H1 (cell line): ENCODE measurements around the gene CRHR1. TPM values are rescaled to one million over a fixed set of nuclear protein-coding genes. Genes with fewer than 3 reads are reported as not detected.

ENCODE experiments used
- CTCF ChIA-PET: fragments of 300-600 bp; sonication (Branson Sonifier 250); formaldehyde crosslinking; loops from one replicate; lab custom pipeline; 2021; ENCODE audit not compliant: partially characterized antibody; lab: Charles Lee
- POLR2A ChIA-PET: fragments of 300-600 bp; sonication (Branson Sonifier 250); formaldehyde crosslinking; loops from one replicate; lab custom pipeline; 2021; ENCODE audit warnings: inconsistent platforms; ENCODE audit not compliant: partially characterized antibody; lab: Charles Lee
- DNase-seq, 2 experiments: peaks; one replicate each; pipeline versions ENCODE4 v3.0.0 to v3.0.0-alpha.2; 2010 to 2022; ENCODE audit warnings: low spot score in 2 of 2, low read depth in 1 of 2, mixed read lengths in 1 of 2
- FAIRE-seq: peaks from 2 replicates; lab custom pipeline; 2011; peaks lifted over from hg19 to GRCh38; lab: Jason Lieb, UNC
- H2AFZ ChIP-seq: 2 replicates; pipeline ENCODE4 v1.8.1; 2012; ENCODE audit warnings: low read length, inconsistent platforms
- H2AK5ac ChIP-seq: 2 replicates; pipeline ENCODE4 v1.6.1; 2013; ENCODE audit warnings: low read depth, low read length
- H2BK120ac ChIP-seq: replicated peaks from 2 replicates; pipeline ENCODE3; 2013; ENCODE audit warnings: low read depth, low read length, inconsistent platforms
- H2BK12ac ChIP-seq: 2 replicates; pipeline ENCODE4 v1.6.1; 2013; ENCODE audit warnings: low read depth, low read length
- H2BK15ac ChIP-seq: 2 replicates; pipeline ENCODE4 v1.6.1; 2013; ENCODE audit warnings: low read length
- H2BK20ac ChIP-seq: 2 replicates; pipeline ENCODE4 v1.6.1; 2013; ENCODE audit warnings: low read length
- H2BK5ac ChIP-seq: 2 replicates; pipeline ENCODE4 v1.6.1; 2013; ENCODE audit warnings: low read depth, low read length
- H3K14ac ChIP-seq: 2 replicates; pipeline ENCODE4 v1.6.1; 2013; ENCODE audit warnings: inconsistent platforms; ENCODE audit not compliant: insufficient read length
- H3K18ac ChIP-seq: 2 replicates; pipeline ENCODE4 v1.6.1; 2013; ENCODE audit warnings: low read length; ENCODE audit errors: extremely low read depth
- H3K23ac ChIP-seq: 2 replicates; pipeline ENCODE4 v1.6.1; 2013; ENCODE audit warnings: inconsistent platforms; ENCODE audit not compliant: insufficient read length
- H3K23me2 ChIP-seq: 2 replicates; pipeline ENCODE4 v1.6.1; 2013; ENCODE audit warnings: low read depth, low read length
- H3K27ac ChIP-seq: 2 replicates; pipeline ENCODE4 v1.6.1; 2011; ENCODE audit warnings: low read depth, low read length, inconsistent platforms
- H3K27me3 ChIP-seq, 4 experiments: replicated peaks in 1 of 4; 1 replicate in 1 of 4; 2 replicates in 3 of 4; pipeline versions ENCODE4 v1.6.1 to v1.8.1; 2011 to 2013; ENCODE audit warnings: low read length in 3 of 4, mild to moderate bottlenecking in 3 of 4, inconsistent platforms in 2 of 4, mixed read lengths in 2 of 4, moderate library complexity in 1 of 4; ENCODE audit not compliant: control insufficient read depth in 3 of 4, insufficient read depth in 3 of 4; ENCODE audit errors: extremely low read depth in 1 of 4
- H3K36me3 ChIP-seq, 4 experiments: 2 replicates each; pipeline versions ENCODE4 v1.6.1 to v1.8.1; 2011 to 2013; ENCODE audit warnings: mild to moderate bottlenecking in 4 of 4, low read length in 3 of 4, moderate library complexity in 2 of 4, control low read depth in 1 of 4, inconsistent platforms in 1 of 4; ENCODE audit not compliant: insufficient read depth in 4 of 4, control insufficient read depth in 2 of 4
- H3K4ac ChIP-seq: replicated peaks from 2 replicates; pipeline ENCODE3; 2013; ENCODE audit warnings: low read length, low read depth, mixed read lengths, inconsistent platforms; ENCODE audit not compliant: insufficient read length
- H3K4me1 ChIP-seq, 4 experiments: replicated peaks in 1 of 4; 1 replicate in 1 of 4; 2 replicates in 3 of 4; pipeline versions ENCODE4 v1.6.1 to v1.8.1; 2011 to 2013; ENCODE audit warnings: low read length in 3 of 4, inconsistent platforms in 2 of 4, mixed read lengths in 1 of 4; ENCODE audit not compliant: insufficient read depth in 4 of 4, control insufficient read depth in 3 of 4
- H3K4me2 ChIP-seq, 2 experiments: 2 replicates each; pipeline versions ENCODE4 v1.6.1 to v1.8.1; 2011 to 2013; ENCODE audit warnings: low read depth in 2 of 2, low read length in 2 of 2, control low read depth in 1 of 2, inconsistent platforms in 1 of 2, mild to moderate bottlenecking in 1 of 2; ENCODE audit not compliant: insufficient read depth in 1 of 2
- H3K4me3 ChIP-seq, 4 experiments: fragments of 200-600, 300-600 bp in 1 of 4; sonication (generic), shearing (Covaris generic), sonication (Bioruptor Twin) in 1 of 4; 2 replicates each; pipeline versions ENCODE4 v1.5.1 to v1.8.1; 2011 to 2016; ENCODE audit warnings: low read length in 4 of 4, low read depth in 3 of 4, control low read depth in 2 of 4, inconsistent platforms in 2 of 4, mild to moderate bottlenecking in 2 of 4, mixed read lengths in 1 of 4, moderate library complexity in 1 of 4; ENCODE audit not compliant: insufficient read depth in 2 of 4; ENCODE audit errors: extremely low read depth in 1 of 4
- H3K56ac ChIP-seq: replicated peaks from 2 replicates; pipeline ENCODE3; 2013; ENCODE audit warnings: low read depth, mild to moderate bottlenecking, mixed read lengths, low read length, inconsistent platforms; ENCODE audit not compliant: insufficient read length
- H3K79me1 ChIP-seq: 2 replicates; pipeline ENCODE4 v1.6.1; 2013; ENCODE audit warnings: low read depth, low read length, control low read depth
- H3K79me2 ChIP-seq, 2 experiments: 2 replicates each; pipeline versions ENCODE4 v1.6.1 to v1.8.1; 2012 to 2013; ENCODE audit warnings: low read length in 2 of 2, mild to moderate bottlenecking in 2 of 2, inconsistent platforms in 1 of 2; ENCODE audit not compliant: insufficient read depth in 2 of 2, control insufficient read depth in 1 of 2
- H3K9ac ChIP-seq, 4 experiments: replicated peaks in 1 of 4; 1 replicate in 1 of 4; 2 replicates in 3 of 4; pipeline versions ENCODE4 v1.6.1 to v1.8.1; 2011 to 2013; ENCODE audit warnings: low read depth in 3 of 4, low read length in 3 of 4, control low read depth in 2 of 4, mild to moderate bottlenecking in 2 of 4, moderate library complexity in 2 of 4, inconsistent platforms in 1 of 4; ENCODE audit errors: extremely low read depth in 1 of 4
- H3K9me3 ChIP-seq, 2 experiments: 2 replicates each; pipeline versions ENCODE4 v1.6.1 to v1.8.1; 2012 to 2013; ENCODE audit warnings: mild to moderate bottlenecking in 2 of 2, moderate library complexity in 2 of 2, control low read depth in 1 of 2, inconsistent platforms in 1 of 2, low read depth in 1 of 2, low read length in 1 of 2, mixed read lengths in 1 of 2; ENCODE audit not compliant: insufficient read depth in 2 of 2
- H4K20me1 ChIP-seq, 2 experiments: replicated peaks in 1 of 2; 2 replicates each; pipeline versions ENCODE3 to v1.8.1; 2011 to 2013; ENCODE audit warnings: inconsistent platforms in 2 of 2, low read length in 2 of 2, mild to moderate bottlenecking in 1 of 2; ENCODE audit not compliant: insufficient read depth in 2 of 2, control insufficient read depth in 1 of 2
- H4K5ac ChIP-seq: 2 replicates; pipeline ENCODE4 v1.6.1; 2013; ENCODE audit warnings: low read length, low read depth, mixed read lengths, inconsistent platforms; ENCODE audit not compliant: insufficient read length
- H4K8ac ChIP-seq: 2 replicates; pipeline ENCODE4 v1.8.0; 2013; ENCODE audit warnings: mild to moderate bottlenecking, moderate library complexity, low read length, inconsistent platforms; ENCODE audit not compliant: insufficient read depth; ENCODE audit errors: extremely low read depth
- H4K91ac ChIP-seq: replicated peaks from 2 replicates; pipeline ENCODE3; 2013; ENCODE audit warnings: low read length, mixed read lengths, inconsistent platforms; ENCODE audit not compliant: insufficient read length
- EZH2 ChIP-seq: fragments of 200-600 bp; sonication (generic); IDR thresholded peaks from 2 replicates; pipeline ENCODE4 v1.7.1; 2012; ENCODE audit warnings: low read depth, mild to moderate bottlenecking, moderate library complexity, low read length, inconsistent platforms; ENCODE audit not compliant: severe bottlenecking
- HDAC2 ChIP-seq, 2 experiments: fragments of 300-600 bp in 1 of 2; sonication (generic) in 1 of 2; IDR thresholded peaks; 2 replicates each; pipeline ENCODE4 v1.6.1; 2011 to 2012; ENCODE audit warnings: low read depth in 2 of 2, low read length in 2 of 2, mild to moderate bottlenecking in 2 of 2, moderate library complexity in 2 of 2, borderline replicate concordance in 1 of 2, inconsistent platforms in 1 of 2
- JUND ChIP-seq: IDR thresholded peaks from 2 replicates; pipeline ENCODE4 v1.6.1; 2011; ENCODE audit warnings: mild to moderate bottlenecking, improper control_type of control experiment, low read length
- KDM1A ChIP-seq: fragments of 200-600, 300-600 bp; sonication (generic); IDR thresholded peaks from 2 replicates; pipeline ENCODE4 v1.7.1; 2016; ENCODE audit warnings: mild to moderate bottlenecking, low read length, borderline replicate concordance
- KDM5A ChIP-seq: fragments of 200-600 bp; IDR thresholded peaks from 2 replicates; pipeline ENCODE4 v1.7.1; 2012; ENCODE audit warnings: mild to moderate bottlenecking, low read length, inconsistent platforms, mixed read lengths
- POU5F1 ChIP-seq: IDR thresholded peaks from 2 replicates; pipeline ENCODE4 v1.6.1; 2011; ENCODE audit warnings: low read depth, mild to moderate bottlenecking, low read length, moderate library complexity
- RAD21 ChIP-seq, 2 experiments: IDR thresholded peaks in 1 of 2; conservative IDR thresholded peaks in 1 of 2; 2 replicates each; pipeline ENCODE4 v1.6.1; 2011; ENCODE audit warnings: low read depth in 2 of 2, low read length in 2 of 2, improper control_type of control experiment in 1 of 2, inconsistent platforms in 1 of 2, mild to moderate bottlenecking in 1 of 2, moderate library complexity in 1 of 2
- TEAD4 ChIP-seq: IDR thresholded peaks from 2 replicates; pipeline ENCODE4 v1.6.1; 2012; ENCODE audit warnings: low read depth, low read length, inconsistent platforms, mixed read lengths
- WGBS, 2 experiments: shearing (Covaris generic) in 1 of 2; methylation state at CpG; one replicate each; pipeline versions ENCODE4 v1.1.6 to v1.1.7; 2013 to 2015; ENCODE audit warnings: low lambda C conversion rate in 2 of 2, mixed read lengths in 2 of 2, inconsistent platforms in 1 of 2, low coverage in 1 of 2, missing lambda C conversion rate in 1 of 2; ENCODE audit not compliant: insufficient replicate concordance in 2 of 2, insufficient coverage in 1 of 2, insufficient read length in 1 of 2; ENCODE audit errors: extremely low coverage in 1 of 2, missing lambda C conversion rate in 1 of 2; 5-methylcytosine and 5-hydroxymethylcytosine counted together
- polyA plus RNA-seq, 7 experiments: library from polyadenylated mRNA; depleted of rRNA in 3 of 7; stranded (reverse) in 5 of 7; unstranded in 2 of 7; fragments of >200 nt in 5 of 7; fragments of 200-250 nt in 2 of 7; gene quantifications; 1 replicate in 5 of 7; 2 replicates in 1 of 7; 4 replicates in 1 of 7; pipeline versions ENCODE4 v1.2.1 to v1.2.3, GENCODE V29; 2011 to 2013; ENCODE audit warnings: missing spikeins in 2 of 7, mixed read lengths in 2 of 7
- total RNA-seq: library from RNA; stranded (reverse); fragmentation: NEBNext Ultra II Directional; extraction: Animal tissue kit (Norgen Biotek cat#: 25700); gene quantifications from 2 replicates; pipeline ENCODE4 v1.2.1, GENCODE V29; 2021
- TF ChIP-seq, protein P1 (sequence below): IDR thresholded peaks from 2 replicates; pipeline ENCODE4 v1.6.1; 2012; ENCODE audit warnings: inconsistent platforms
- TF ChIP-seq, protein P2 (sequence below): IDR thresholded peaks from 2 replicates; pipeline ENCODE4 v1.6.1; 2012; ENCODE audit warnings: low read length, inconsistent platforms

The CRHR1 gene
- total and polyA plus RNA-seq, 2 of the 8 experiments (the other 6 are each of a cell fraction or from before 2014, with no cell fraction given): 0.56 to 1.7 TPM

DNA sequence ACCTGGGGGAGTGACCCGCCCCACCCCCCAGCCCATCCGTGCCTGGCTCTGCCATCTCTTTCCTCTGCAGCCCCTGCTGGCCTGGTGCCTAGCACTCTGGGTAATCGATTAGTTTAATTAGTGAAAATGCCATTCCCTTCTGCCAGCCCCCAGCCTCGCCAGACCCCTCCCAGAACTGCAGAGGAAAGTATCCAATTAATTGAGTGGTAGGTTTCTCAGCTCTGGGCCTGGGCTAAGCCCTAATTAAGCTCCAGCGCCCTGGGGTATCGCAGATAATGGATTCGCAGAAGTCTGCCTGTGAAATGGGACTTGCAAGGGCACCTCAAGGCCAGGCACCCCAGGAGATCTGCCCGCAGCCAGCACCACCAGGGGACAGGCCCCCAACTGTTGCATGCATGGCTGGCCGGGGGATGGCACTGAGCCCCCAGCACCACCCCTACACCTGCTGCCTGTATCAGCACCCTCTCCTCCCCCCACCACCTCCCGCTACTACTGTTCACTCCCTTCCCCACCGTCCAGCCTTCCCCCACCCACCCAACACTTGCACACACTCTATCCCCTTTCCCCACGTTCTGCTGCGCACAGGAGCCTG is 40.9 kb downstream of the CRHR1 start:
- Histone ChIP-seq H3K23me2 (no peaks in the 10 kb centered on the region), H2BK120ac (no peak overlapping the region), H3K56ac (no peak overlapping the region), H3K79me2 (no peaks in the 10 kb centered on the region), H2BK20ac (no peak overlapping the region), H2BK12ac (no peak overlapping the region), H3K14ac (no peak overlapping the region), H3K79me1 (no peaks in the 10 kb centered on the region), H3K4me3 (no peak overlapping the region), H4K8ac (no peak overlapping the region), H3K23ac (no peak overlapping the region), H4K5ac (no peak overlapping the region), H4K20me1 (no peaks in the 10 kb centered on the region), H4K91ac (no peak overlapping the region), H2BK5ac (no peak overlapping the region), H3K9me3 (no peaks in the 10 kb centered on the region), H3K27ac (no peak overlapping the region), H2AFZ (no peak overlapping the region), H3K18ac (no peak overlapping the region), H2BK15ac (no peak overlapping the region), H3K4me1 (peaks cover 0 to 3% (median 0%) of the 10 kb centered on the region in 4 experiments; a peak in 1 of 7 replicates), H3K36me3 (no peaks in the 10 kb centered on the region), H3K4ac (no peak overlapping the region), H3K27me3 (no peaks in the 10 kb centered on the region; a peak in 1 of 7 replicates), H2AK5ac (no peak overlapping the region), H3K4me2 (no peak overlapping the region), H3K9ac (no peak overlapping the region)
- FAIRE-seq (no peak), DNase-seq (no peak)
- WGBS, 2 experiments: 75% methylated on average over 12 of the region's 13 CpGs; no CpG with 5 or more reads in 1 of the 2 experiments
- ChIA-PET POLR2A (no interaction called here), CTCF (interaction anchor here (1.2 to 11.3 kb wide), 6 partner anchors 11 to 184 kb away, joined by 3 to 69 read pairs (median 6); partner anchors contain the start of gene CRHR1)
- no peak for TF ChIP-seq EZH2
- no peak for TF ChIP-seq JUND
- TF ChIP-seq HDAC2 (IDR thresholded peaks at IDR 0.05; ENCODE audit: borderline replicate concordance in 1 of 2, low read depth in 2 of 2, low read length in 2 of 2): no peak
- TF ChIP-seq, protein P1, sequence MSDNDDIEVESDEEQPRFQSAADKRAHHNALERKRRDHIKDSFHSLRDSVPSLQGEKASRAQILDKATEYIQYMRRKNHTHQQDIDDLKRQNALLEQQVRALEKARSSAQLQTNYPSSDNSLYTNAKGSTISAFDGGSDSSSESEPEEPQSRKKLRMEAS: no peak
- no peak for TF ChIP-seq KDM1A
- TF ChIP-seq RAD21 (IDR thresholded peaks at IDR 0.05 in 1 of 2, conservative IDR thresholded peaks at IDR 0.05 in 1 of 2; ENCODE audit: low read depth in 2 of 2, low read length in 2 of 2): no peak
- TF ChIP-seq, protein P2, sequence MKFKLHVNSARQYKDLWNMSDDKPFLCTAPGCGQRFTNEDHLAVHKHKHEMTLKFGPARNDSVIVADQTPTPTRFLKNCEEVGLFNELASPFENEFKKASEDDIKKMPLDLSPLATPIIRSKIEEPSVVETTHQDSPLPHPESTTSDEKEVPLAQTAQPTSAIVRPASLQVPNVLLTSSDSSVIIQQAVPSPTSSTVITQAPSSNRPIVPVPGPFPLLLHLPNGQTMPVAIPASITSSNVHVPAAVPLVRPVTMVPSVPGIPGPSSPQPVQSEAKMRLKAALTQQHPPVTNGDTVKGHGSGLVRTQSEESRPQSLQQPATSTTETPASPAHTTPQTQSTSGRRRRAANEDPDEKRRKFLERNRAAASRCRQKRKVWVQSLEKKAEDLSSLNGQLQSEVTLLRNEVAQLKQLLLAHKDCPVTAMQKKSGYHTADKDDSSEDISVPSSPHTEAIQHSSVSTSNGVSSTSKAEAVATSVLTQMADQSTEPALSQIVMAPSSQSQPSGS: no peak
- no peak for TF ChIP-seq POU5F1
- no peak for TF ChIP-seq TEAD4
- no peak for TF ChIP-seq KDM5A
